ENCODE data around the gene LNPEP.

DNA sequence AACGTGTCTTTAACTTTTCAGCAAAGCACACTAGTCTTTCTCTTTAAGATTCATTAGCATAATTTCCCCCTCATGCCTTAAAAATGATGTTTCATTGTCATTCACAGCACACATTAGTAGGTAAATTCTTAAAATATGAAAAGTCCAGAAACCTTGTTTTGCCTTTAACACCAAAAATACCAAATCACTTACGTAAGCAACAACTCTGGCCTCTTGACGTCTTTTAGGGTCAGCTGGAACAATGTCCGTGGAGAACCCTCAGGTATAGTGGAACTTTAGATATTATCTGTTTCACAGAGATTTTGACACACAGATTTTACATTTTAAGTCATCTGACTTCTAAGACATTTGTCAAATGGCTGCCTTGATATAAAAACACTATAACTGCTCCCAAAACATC, 30.9 kb downstream of the LNPEP start:
- TF ChIP-seq, protein P1, sequence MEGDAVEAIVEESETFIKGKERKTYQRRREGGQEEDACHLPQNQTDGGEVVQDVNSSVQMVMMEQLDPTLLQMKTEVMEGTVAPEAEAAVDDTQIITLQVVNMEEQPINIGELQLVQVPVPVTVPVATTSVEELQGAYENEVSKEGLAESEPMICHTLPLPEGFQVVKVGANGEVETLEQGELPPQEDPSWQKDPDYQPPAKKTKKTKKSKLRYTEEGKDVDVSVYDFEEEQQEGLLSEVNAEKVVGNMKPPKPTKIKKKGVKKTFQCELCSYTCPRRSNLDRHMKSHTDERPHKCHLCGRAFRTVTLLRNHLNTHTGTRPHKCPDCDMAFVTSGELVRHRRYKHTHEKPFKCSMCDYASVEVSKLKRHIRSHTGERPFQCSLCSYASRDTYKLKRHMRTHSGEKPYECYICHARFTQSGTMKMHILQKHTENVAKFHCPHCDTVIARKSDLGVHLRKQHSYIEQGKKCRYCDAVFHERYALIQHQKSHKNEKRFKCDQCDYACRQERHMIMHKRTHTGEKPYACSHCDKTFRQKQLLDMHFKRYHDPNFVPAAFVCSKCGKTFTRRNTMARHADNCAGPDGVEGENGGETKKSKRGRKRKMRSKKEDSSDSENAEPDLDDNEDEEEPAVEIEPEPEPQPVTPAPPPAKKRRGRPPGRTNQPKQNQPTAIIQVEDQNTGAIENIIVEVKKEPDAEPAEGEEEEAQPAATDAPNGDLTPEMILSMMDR (IDR thresholded peaks at IDR 0.05) = no peak
- TF ChIP-seq POLR2A (IDR thresholded peaks at IDR 0.05) (no peak), POLR2AphosphoS5 (IDR thresholded peaks at IDR 0.05) (no peak), EP300 (IDR thresholded peaks at IDR 0.05) (no peak)
